Superior temporal gyrus (tissue), 1 donor: Measurements from ENCODE around the gene BACE2.

Source experiments
- DNase-seq: peaks from one replicate; pipeline ENCODE4 v3.0.0-alpha.2; 2016; ENCODE audit errors: extremely low spot score

The BACE2 gene

GRCh38 chr21:41148798-41149197 lies 19.2 kb upstream of the BACE2 start:
- DNase-seq = no peak

- DNase-seq = no peak
These were observed 18.8 kb upstream of the BACE2 start for GRCh38 chr21:41149199-41149598.

- no peak for DNase-seq
These were observed 15.8 kb upstream of the BACE2 start for GRCh38 chr21:41152147-41152546.

GRCh38 chr21:41153443-41153842 lies 14.5 kb upstream of the BACE2 start:
- no peak for DNase-seq

GRCh38 chr21:41156142-41156541 lies 11.8 kb upstream of the BACE2 start:
- no peak for DNase-seq

GRCh38 chr21:41158026-41158425 lies 9.9 kb upstream of the BACE2 start:
- no peak for DNase-seq

- no peak for DNase-seq
These were observed 7.9 kb upstream of the BACE2 start for GRCh38 chr21:41160036-41160435.

- DNase-seq = no peak
These were observed 6.5 kb upstream of the BACE2 start for GRCh38 chr21:41161428-41161827.

- DNase-seq = no peak
These were observed 5.9 kb upstream of the BACE2 start for GRCh38 chr21:41162096-41162495.

GRCh38 chr21:41163091-41163490 lies 4.9 kb upstream of the BACE2 start:
- DNase-seq = no peak

GRCh38 chr21:41164052-41164451 lies 3.9 kb upstream of the BACE2 start:
- DNase-seq = no peak

- no peak for DNase-seq
These were observed 2.8 kb upstream of the BACE2 start for GRCh38 chr21:41164981-41165655.

GRCh38 chr21:41166884-41167283 lies 1.1 kb upstream of the BACE2 start:
- no peak for DNase-seq

- DNase-seq = peak; percentile 60
These were observed 664 bp downstream of the BACE2 start for GRCh38 chr21:41168391-41169257.

- DNase-seq = no peak
These were observed 1.3 kb downstream of the BACE2 start for GRCh38 chr21:41169258-41169576.

GRCh38 chr21:41169701-41170100 lies 1.7 kb downstream of the BACE2 start:
- DNase-seq = no peak

- no peak for DNase-seq
These were observed 2.5 kb downstream of the BACE2 start for GRCh38 chr21:41170442-41170841.

GRCh38 chr21:41170859-41171609 lies 3.1 kb downstream of the BACE2 start:
- DNase-seq = no peak

GRCh38 chr21:41175080-41175479 lies 7.1 kb downstream of the BACE2 start:
- DNase-seq = no peak

GRCh38 chr21:41176846-41177245 lies 8.9 kb downstream of the BACE2 start:
- DNase-seq = no peak

- no peak for DNase-seq
These were observed 12.8 kb downstream of the BACE2 start for GRCh38 chr21:41180752-41181151.

- no peak for DNase-seq
These were observed 14.6 kb downstream of the BACE2 start for GRCh38 chr21:41182547-41182946.

- DNase-seq = no peak
These were observed 15.6 kb downstream of the BACE2 start for GRCh38 chr21:41183575-41183974.
